Neural cell (in vitro differentiated cells): Measurements from ENCODE around the gene RGS14. TPM values are rescaled to one million over a fixed set of nuclear protein-coding genes. Genes with fewer than 3 reads are reported as not detected.

ENCODE experiments used
- H2AFZ ChIP-seq: fragments of 200-600, 300-800 bp; sonication (generic), shearing (Covaris generic); 2 replicates; pipeline ENCODE4 v1.6.0; 2014; ENCODE audit warnings: low read depth, mild to moderate bottlenecking, antibody characterized with exemption, low read length, moderate library complexity
- H3F3A ChIP-seq: fragments of 200-600 bp; shearing (Covaris generic); 2 replicates; pipeline ENCODE4 v1.6.1; 2016; ENCODE audit warnings: mild to moderate bottlenecking, moderate library complexity, mixed read lengths, antibody characterized with exemption, low read length; ENCODE audit not compliant: insufficient read depth, poor library complexity, severe bottlenecking
- H3K27ac ChIP-seq: fragments of 200-600, 300-800 bp; sonication (generic), shearing (Covaris generic); 2 replicates; pipeline ENCODE4 v1.5.1; 2014; ENCODE audit warnings: mild to moderate bottlenecking, low read length, moderate library complexity
- H3K27me3 ChIP-seq: fragments of 300-800, 200-600 bp; sonication (generic), shearing (Covaris generic); 2 replicates; pipeline ENCODE4 v1.6.0; 2014; ENCODE audit warnings: mild to moderate bottlenecking, low read depth, low read length, moderate library complexity; ENCODE audit not compliant: insufficient read depth
- H3K36me3 ChIP-seq: fragments of 300-800, 200-600 bp; sonication (generic), shearing (Covaris generic); 2 replicates; pipeline ENCODE4 v1.5.1; 2014; ENCODE audit warnings: mild to moderate bottlenecking, antibody characterized with exemption, low read length, moderate library complexity; ENCODE audit not compliant: insufficient read depth
- H3K4me2 ChIP-seq: fragments of 300-800, 200-600 bp; sonication (generic), shearing (Covaris generic); 2 replicates; pipeline ENCODE4 v1.6.0; 2014; ENCODE audit warnings: mild to moderate bottlenecking, low read length
- H3K4me3 ChIP-seq: fragments of 300-800, 200-600 bp; sonication (generic), shearing (Covaris generic); 2 replicates; pipeline ENCODE4 v1.5.1; 2014; ENCODE audit warnings: mild to moderate bottlenecking, low read length, moderate library complexity
- H3K79me2 ChIP-seq: fragments of 200-600 bp; shearing (Covaris generic); replicated peaks from 2 replicates; pipeline ENCODE4 v1.6.0; 2014; ENCODE audit warnings: mild to moderate bottlenecking, low read length, moderate library complexity; ENCODE audit not compliant: insufficient read depth
- H3K9ac ChIP-seq: fragments of 300-800, 200-600 bp; sonication (generic), shearing (Covaris generic); 2 replicates; pipeline ENCODE4 v1.6.1; 2016; ENCODE audit warnings: mild to moderate bottlenecking, low read length, mixed read lengths
- H3K9me2 ChIP-seq: fragments of 200-600 bp; shearing (Covaris generic); 2 replicates; pipeline ENCODE4 v1.6.1; 2016; ENCODE audit warnings: mild to moderate bottlenecking, low read length, mixed read lengths; ENCODE audit not compliant: insufficient read depth
- H3K9me3 ChIP-seq: fragments of 200-600, 300-800 bp; sonication (generic), shearing (Covaris generic); 2 replicates; pipeline ENCODE4 v1.6.1; 2016; ENCODE audit warnings: mild to moderate bottlenecking, mixed run types, low read length, moderate library complexity, mixed read lengths
- H4K20me1 ChIP-seq: fragments of 200-600 bp; shearing (Covaris generic); 2 replicates; pipeline ENCODE4 v1.6.1; 2016; ENCODE audit warnings: mild to moderate bottlenecking, mixed run types; ENCODE audit not compliant: insufficient read depth
- EP300 ChIP-seq: fragments of 450-650 bp; conservative IDR thresholded peaks from 2 replicates; pipeline ENCODE4 v1.6.1; 2014; ENCODE audit warnings: antibody characterized with exemption, mild to moderate bottlenecking, moderate library complexity; ENCODE audit not compliant: poor library complexity, severe bottlenecking
- EZH2 ChIP-seq: fragments of 200-600, 300-800 bp; shearing (Covaris generic), sonication (generic); IDR thresholded peaks from 2 replicates; pipeline ENCODE4 v1.6.1; 2014; ENCODE audit warnings: antibody characterized with exemption, low read length, borderline replicate concordance, mild to moderate bottlenecking; ENCODE audit not compliant: insufficient read depth, poor library complexity, severe bottlenecking
- MXI1 ChIP-seq: fragments of 450-650 bp; conservative IDR thresholded peaks from 2 replicates; pipeline ENCODE4 v1.6.1; 2014; ENCODE audit warnings: antibody characterized with exemption, mild to moderate bottlenecking; ENCODE audit not compliant: poor library complexity, severe bottlenecking
- POLR2AphosphoS5 ChIP-seq: IDR thresholded peaks from 2 replicates; pipeline ENCODE4 v1.6.1; 2012
- RAD21 ChIP-seq: fragments of 450-650 bp; conservative IDR thresholded peaks from 2 replicates; pipeline ENCODE4 v1.6.1; 2014; ENCODE audit warnings: antibody characterized with exemption, mild to moderate bottlenecking, moderate library complexity
- SMC3 ChIP-seq: fragments of 450-650 bp; conservative IDR thresholded peaks from 2 replicates; pipeline ENCODE4 v1.6.1; 2014; ENCODE audit warnings: antibody characterized with exemption, mild to moderate bottlenecking, moderate library complexity; ENCODE audit not compliant: poor library complexity
- TAF1 ChIP-seq: IDR thresholded peaks from 2 replicates; pipeline ENCODE4 v1.6.1; 2012; ENCODE audit warnings: low read depth
- polyA plus RNA-seq: library from polyadenylated mRNA; depleted of rRNA; stranded (reverse); fragments of >200 nt; gene quantifications from 2 replicates; pipeline ENCODE4 v1.2.3, GENCODE V29; 2014
- TF ChIP-seq, protein P1 (sequence below): fragments of 450-650 bp; IDR thresholded peaks from 2 replicates; pipeline ENCODE4 v1.5.1; 2014; ENCODE audit warnings: antibody characterized with exemption, mild to moderate bottlenecking, moderate library complexity; ENCODE audit not compliant: poor library complexity, severe bottlenecking
- TF ChIP-seq, protein P2 (sequence below): IDR thresholded peaks from 2 replicates; pipeline ENCODE4 v1.6.1; 2012; ENCODE audit warnings: borderline replicate concordance

Gene RGS14
- polyA plus RNA-seq, 1 donor from 2014 or later, result 32.3 TPM

DNA sequence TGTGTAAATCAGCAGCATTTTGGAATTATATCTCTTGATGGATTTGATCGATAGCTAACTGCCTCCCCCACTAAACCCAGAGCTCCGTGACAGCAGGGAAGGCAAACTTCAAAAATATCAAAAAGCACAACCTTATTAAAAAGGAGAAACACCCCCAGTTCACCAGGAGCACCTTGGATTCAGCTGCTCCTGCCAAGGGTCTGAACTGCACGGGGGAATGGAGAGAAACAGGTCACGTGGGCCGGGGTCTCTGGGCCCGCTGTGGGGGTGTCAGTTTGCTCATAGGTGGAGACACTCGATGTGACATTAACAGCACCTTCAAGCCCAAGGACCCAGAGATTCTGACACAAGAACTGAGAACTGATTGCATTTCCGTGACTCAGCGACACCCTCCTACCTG is 25.5 kb downstream of the RGS14 start:
- Histone ChIP-seq H3K4me2 (no peak overlapping the region), H4K20me1 (no peaks in the 10 kb centered on the region), H3K36me3 (no peaks in the 10 kb centered on the region), H3K27ac (no peak overlapping the region), H3K9me3 (no peaks in the 10 kb centered on the region), H3K79me2 (no peaks in the 10 kb centered on the region), H3K9ac (no peak overlapping the region), H2AFZ (no peak overlapping the region), H3K27me3 (no peaks in the 10 kb centered on the region), H3F3A (no peaks in the 10 kb centered on the region), H3K9me2 (no peaks in the 10 kb centered on the region), H3K4me3 (no peak overlapping the region)
- no peak for TF ChIP-seq TAF1
- TF ChIP-seq MXI1, result no peak

DNA sequence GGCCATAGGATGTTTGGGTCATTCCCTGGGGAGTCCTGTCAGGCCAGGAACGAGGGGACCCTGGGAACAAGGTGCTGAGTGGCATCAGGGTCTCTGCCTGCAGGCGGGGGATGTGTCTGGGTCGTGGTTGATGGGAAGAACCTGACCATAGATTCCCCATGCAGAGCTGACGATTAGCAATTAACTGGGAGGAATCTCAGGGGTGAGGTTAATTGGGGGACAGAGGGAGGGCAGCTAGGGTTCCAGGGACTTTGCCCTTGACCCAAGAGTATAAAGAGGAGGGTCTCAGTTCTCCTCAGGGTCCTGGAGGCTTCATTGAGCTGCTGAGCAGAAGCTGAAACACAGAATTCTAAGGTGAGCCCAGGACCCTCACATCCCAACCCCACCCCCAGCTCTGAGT is 26.4 kb downstream of the RGS14 start, which contains the start of gene SLC34A1:
Gene SLC34A1, plus strand, starts transcription at position 301 of the 400 bp plus-strand sequence. CDS start 1,308 bp downstream, outside the sequence.
- H3K9ac ChIP-seq, result no peak within 1 kb of the TSS
- no peak within 1 kb of the TSS for H3K27ac ChIP-seq
- no peak within 1 kb of the TSS for H2AFZ ChIP-seq
- no peaks in the 10 kb centered on the region for H3K27me3 ChIP-seq
- H3K79me2 ChIP-seq, result no peaks in the 10 kb centered on the region
- H4K20me1 ChIP-seq, result no peaks in the 10 kb centered on the region
- H3K4me3 ChIP-seq, result no peak within 1 kb of the TSS
- H3K9me2 ChIP-seq, result no peaks in the 10 kb centered on the region
- no peaks in the 10 kb centered on the region for H3K36me3 ChIP-seq
- H3K9me3 ChIP-seq, result no peaks in the 10 kb centered on the region
- TF ChIP-seq MXI1 (no peak), TAF1 (no peak), RAD21 (no peak), EP300 (no peak), SMC3 (no peak), POLR2AphosphoS5 (no peak), EZH2 (no peak)
- TF ChIP-seq, protein P1, sequence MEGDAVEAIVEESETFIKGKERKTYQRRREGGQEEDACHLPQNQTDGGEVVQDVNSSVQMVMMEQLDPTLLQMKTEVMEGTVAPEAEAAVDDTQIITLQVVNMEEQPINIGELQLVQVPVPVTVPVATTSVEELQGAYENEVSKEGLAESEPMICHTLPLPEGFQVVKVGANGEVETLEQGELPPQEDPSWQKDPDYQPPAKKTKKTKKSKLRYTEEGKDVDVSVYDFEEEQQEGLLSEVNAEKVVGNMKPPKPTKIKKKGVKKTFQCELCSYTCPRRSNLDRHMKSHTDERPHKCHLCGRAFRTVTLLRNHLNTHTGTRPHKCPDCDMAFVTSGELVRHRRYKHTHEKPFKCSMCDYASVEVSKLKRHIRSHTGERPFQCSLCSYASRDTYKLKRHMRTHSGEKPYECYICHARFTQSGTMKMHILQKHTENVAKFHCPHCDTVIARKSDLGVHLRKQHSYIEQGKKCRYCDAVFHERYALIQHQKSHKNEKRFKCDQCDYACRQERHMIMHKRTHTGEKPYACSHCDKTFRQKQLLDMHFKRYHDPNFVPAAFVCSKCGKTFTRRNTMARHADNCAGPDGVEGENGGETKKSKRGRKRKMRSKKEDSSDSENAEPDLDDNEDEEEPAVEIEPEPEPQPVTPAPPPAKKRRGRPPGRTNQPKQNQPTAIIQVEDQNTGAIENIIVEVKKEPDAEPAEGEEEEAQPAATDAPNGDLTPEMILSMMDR, result no peak
- TF ChIP-seq, protein P2, sequence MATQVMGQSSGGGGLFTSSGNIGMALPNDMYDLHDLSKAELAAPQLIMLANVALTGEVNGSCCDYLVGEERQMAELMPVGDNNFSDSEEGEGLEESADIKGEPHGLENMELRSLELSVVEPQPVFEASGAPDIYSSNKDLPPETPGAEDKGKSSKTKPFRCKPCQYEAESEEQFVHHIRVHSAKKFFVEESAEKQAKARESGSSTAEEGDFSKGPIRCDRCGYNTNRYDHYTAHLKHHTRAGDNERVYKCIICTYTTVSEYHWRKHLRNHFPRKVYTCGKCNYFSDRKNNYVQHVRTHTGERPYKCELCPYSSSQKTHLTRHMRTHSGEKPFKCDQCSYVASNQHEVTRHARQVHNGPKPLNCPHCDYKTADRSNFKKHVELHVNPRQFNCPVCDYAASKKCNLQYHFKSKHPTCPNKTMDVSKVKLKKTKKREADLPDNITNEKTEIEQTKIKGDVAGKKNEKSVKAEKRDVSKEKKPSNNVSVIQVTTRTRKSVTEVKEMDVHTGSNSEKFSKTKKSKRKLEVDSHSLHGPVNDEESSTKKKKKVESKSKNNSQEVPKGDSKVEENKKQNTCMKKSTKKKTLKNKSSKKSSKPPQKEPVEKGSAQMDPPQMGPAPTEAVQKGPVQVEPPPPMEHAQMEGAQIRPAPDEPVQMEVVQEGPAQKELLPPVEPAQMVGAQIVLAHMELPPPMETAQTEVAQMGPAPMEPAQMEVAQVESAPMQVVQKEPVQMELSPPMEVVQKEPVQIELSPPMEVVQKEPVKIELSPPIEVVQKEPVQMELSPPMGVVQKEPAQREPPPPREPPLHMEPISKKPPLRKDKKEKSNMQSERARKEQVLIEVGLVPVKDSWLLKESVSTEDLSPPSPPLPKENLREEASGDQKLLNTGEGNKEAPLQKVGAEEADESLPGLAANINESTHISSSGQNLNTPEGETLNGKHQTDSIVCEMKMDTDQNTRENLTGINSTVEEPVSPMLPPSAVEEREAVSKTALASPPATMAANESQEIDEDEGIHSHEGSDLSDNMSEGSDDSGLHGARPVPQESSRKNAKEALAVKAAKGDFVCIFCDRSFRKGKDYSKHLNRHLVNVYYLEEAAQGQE, result no peak
- H3F3A ChIP-seq, result no peaks in the 10 kb centered on the region
- no peak within 1 kb of the TSS for H3K4me2 ChIP-seq

DNA sequence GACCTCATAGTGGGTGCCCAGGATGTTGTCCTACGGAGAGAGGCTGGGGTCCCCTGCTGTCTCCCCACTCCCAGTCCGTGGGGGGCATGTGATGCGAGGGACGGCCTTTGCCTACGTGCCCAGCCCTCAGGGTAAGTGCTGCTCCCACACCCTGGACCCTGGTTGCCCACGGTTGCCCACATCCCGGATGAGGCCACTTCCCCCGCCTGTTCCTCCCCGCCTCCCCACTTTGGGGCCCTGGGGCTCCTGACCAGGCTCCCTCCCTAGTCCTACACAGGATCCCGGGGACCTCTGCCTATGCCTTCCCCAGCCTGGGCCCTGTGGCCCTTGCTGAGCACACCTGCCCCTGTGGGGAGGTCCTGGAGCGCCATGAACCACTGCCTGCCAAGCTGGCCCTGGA is 28.0 kb downstream of the RGS14 start:
- H3F3A ChIP-seq, result no peaks in the 10 kb centered on the region
- no peak overlapping the region for H3K4me2 ChIP-seq

More for the DNA sequence above, 28.0 kb downstream of the RGS14 start:
- no peak overlapping the region for H3K9ac ChIP-seq
- no peaks in the 10 kb centered on the region for H3K36me3 ChIP-seq
- H3K27ac ChIP-seq, result no peak overlapping the region
- H2AFZ ChIP-seq, result no peak overlapping the region
- H3K27me3 ChIP-seq, result no peaks in the 10 kb centered on the region
- no peaks in the 10 kb centered on the region for H4K20me1 ChIP-seq
- H3K9me2 ChIP-seq, result no peaks in the 10 kb centered on the region
- TF ChIP-seq, protein P2, result no peak
- no peak for TF ChIP-seq EP300
- TF ChIP-seq TAF1, result no peak
- TF ChIP-seq RAD21, result no peak
- TF ChIP-seq POLR2AphosphoS5, result no peak
- no peak for TF ChIP-seq MXI1
- no peak for TF ChIP-seq SMC3
- TF ChIP-seq, protein P1, result no peak
- no peak for TF ChIP-seq EZH2
- H3K79me2 ChIP-seq, result no peaks in the 10 kb centered on the region
- no peaks in the 10 kb centered on the region for H3K9me3 ChIP-seq
- H3K4me3 ChIP-seq, result no peak overlapping the region
